Ovary (tissue), 9 donors: Measurements from ENCODE around the gene INPP5A. TPM values are rescaled to one million over a fixed set of nuclear protein-coding genes. Genes with fewer than 3 reads are reported as not detected.
A peak's percentile ranks its signal among the peaks of the same experiment; 100 is the strongest.

Experiments used
- DNase-seq, 5 donors: peaks; one replicate each; pipeline ENCODE4 v3.0.0-alpha.2; 2019 to 2020
- H3K27ac ChIP-seq, 2 donors: fragments of 200-600 bp; one replicate each; pipeline versions ENCODE4 v1.5.1 to v1.8.0; 2019 to 2022
- H3K27me3 ChIP-seq: fragments of 200-600 bp; one replicate; pipeline ENCODE4 v1.8.0; 2022
- H3K36me3 ChIP-seq: fragments of 200-600 bp; sonication (generic); one replicate; pipeline ENCODE4 v1.5.1; 2019
- H3K4me1 ChIP-seq: one replicate; pipeline ENCODE4 v1.8.1; 2013; ENCODE audit warnings: mild to moderate bottlenecking, moderate library complexity; ENCODE audit not compliant: insufficient read depth
- H3K4me3 ChIP-seq: fragments of 200-600 bp; sonication (generic); one replicate; pipeline ENCODE4 v1.5.1; 2017
- H3K9me3 ChIP-seq, 2 donors: fragments of 200-600 bp in 1 of 2; sonication (generic) in 1 of 2; one replicate each; pipeline versions ENCODE4 v1.5.1 to v1.8.1; 2013 to 2019; ENCODE audit warnings: mild to moderate bottlenecking in 1 of 2, moderate library complexity in 1 of 2
- CTCF ChIP-seq, 3 donors: fragments of 450-650 bp in 2 of 3; fragments of 200-600 bp in 1 of 3; IDR thresholded peaks; one replicate each; pipeline versions ENCODE4 v1.5.1 to v1.8.0; 2016 to 2022; ENCODE audit warnings: antibody characterized with exemption in 3 of 3, mild to moderate bottlenecking in 1 of 3
- EP300 ChIP-seq: sonication (generic); formaldehyde crosslinking; IDR thresholded peaks from one replicate; pipeline ENCODE4 v1.6.1; 2017; ENCODE audit warnings: antibody characterized with exemption
- POLR2A ChIP-seq: fragments of 450-650 bp; IDR thresholded peaks from one replicate; pipeline ENCODE4 v1.6.1; 2017; ENCODE audit warnings: antibody characterized with exemption, mild to moderate bottlenecking, moderate library complexity
- whole genome bisulfite sequencing, 3 donors: extraction: QIAGEN DNeasy Blood & Tissue Kit in 1 of 3; methylation state at CpG; one replicate each; pipeline versions ENCODE4 v1.1.5 to v1.1.7; 2013 to 2017; 5-methylcytosine and 5-hydroxymethylcytosine counted together
- intact Hi-C, 4 donors: fragments of 100-400 bp; cut with DNase I; formaldehyde crosslinking; loops; one replicate each; pipeline versions ENCODE4 v1.11.0 to v1.15.1; 2022 to 2023
- polyA plus RNA-seq, 2 donors: library from polyadenylated mRNA; stranded (reverse); fragments of 200-250 nt in 1 of 2; fragments of 350-450 nt in 1 of 2; fragmentation: Illumina TruSeq in 1 of 2; extraction: RNeasy Lipid Tissue Mini Kit (QIAGEN cat#74804) in 1 of 2; gene quantifications; one replicate each; pipeline ENCODE4 v1.2.3, GENCODE V29; 2013 to 2014
- total RNA-seq, 7 donors: library from RNA; depleted of rRNA in 2 of 7; stranded (reverse); fragments of >200 nt in 2 of 7; fragmentation: NEBNext Ultra II Directional in 3 of 7; extraction: Animal tissue kit (Norgen Biotek cat#: 25700) in 3 of 7; gene quantifications; one replicate each; pipeline versions ENCODE4 v1.1.0 to v1.2.4, GENCODE V29; 2016 to 2023
- donor health status: DM: no; HTN: no; CAD: no; lungs with moderate emphysema.
- donor health status: DM: no; HTN: no; CAD: no.
- donor health status: Bipolar disorder and iron deficiency.
- donor health status: DM: yes; HTN: yes; CAD: no.
- donor health status: DM: no; HTN: no; CAD: no.
- donor health status: DM: yes; HTN: yes; CAD: no.

Gene INPP5A
- total and polyA plus RNA-seq, 9 donors, result 19.8 to 41.2 (median 35.3) TPM

GRCh38 chr10:132554053-132554990 is 16.7 kb downstream of the INPP5A start:
- Histone ChIP-seq H3K9me3 (no peaks in the 10 kb centered on the region), H3K27ac (no peak overlapping the region), H3K36me3 (no peaks in the 10 kb centered on the region), H3K27me3 (no peaks in the 10 kb centered on the region), H3K4me1 (peaks cover 18% of the 10 kb centered on the region), H3K4me3 (no peak overlapping the region)
- DNase-seq, result peak in 2 of 5 donors; percentile 14 to 24
- TF ChIP-seq POLR2A (no peak), EP300 (no peak), CTCF (IDR thresholded peaks at IDR 0.05) (no peak)
- WGBS, 3 donors, result 95 to 97% (median 95%) methylated on average over 19 of the region's 19 CpGs
- intact Hi-C loops, result no loop called here

GRCh38 chr10:132554991-132555647 is 17.5 kb downstream of the INPP5A start:
- intact Hi-C loops, result no loop called here
- 76 to 85% (median 83%) methylated on average over 18 of the region's 18 CpGs for WGBS, 3 donors
- no peak for TF ChIP-seq POLR2A
- TF ChIP-seq CTCF (IDR thresholded peaks at IDR 0.05), result no peak
- TF ChIP-seq EP300, result no peak
- Histone ChIP-seq H3K4me3 (no peak overlapping the region), H3K9me3 (no peaks in the 10 kb centered on the region), H3K27me3 (no peaks in the 10 kb centered on the region), H3K4me1 (peaks cover 17% of the 10 kb centered on the region), H3K27ac (no peak overlapping the region), H3K36me3 (no peaks in the 10 kb centered on the region)
- DNase-seq, result peak in 3 of 5 donors; percentile 13 to 30 (median 21)

GRCh38 chr10:132555648-132556575 is 18.3 kb downstream of the INPP5A start:
- H3K9me3 ChIP-seq, result no peaks in the 10 kb centered on the region
- TF ChIP-seq POLR2A (no peak), EP300 (no peak), CTCF (IDR thresholded peaks at IDR 0.05) (no peak)
- H3K27ac ChIP-seq, result no peak overlapping the region
- no peaks in the 10 kb centered on the region for H3K36me3 ChIP-seq
- DNase-seq, result peak in 2 of 5 donors; percentile 6 to 15
- H3K4me3 ChIP-seq, result no peak overlapping the region
- H3K4me1 ChIP-seq, result peaks cover 12% of the 10 kb centered on the region
- intact Hi-C loops, result no loop called here
- 79 to 83% (median 82%) methylated on average over 16 to 22 of the region's 22 CpGs for WGBS, 3 donors
- no peaks in the 10 kb centered on the region for H3K27me3 ChIP-seq

- H3K4me3 ChIP-seq, result no peak overlapping the region
- H3K27me3 ChIP-seq, result no peaks in the 10 kb centered on the region
- intact Hi-C loops, result no loop called here
- no peaks in the 10 kb centered on the region for H3K36me3 ChIP-seq
- 91 to 95% (median 93%) methylated on average over 18 of the region's 18 CpGs for WGBS, 3 donors
- DNase-seq, result peak in 1 of 5 donors; percentile 12
- TF ChIP-seq CTCF (IDR thresholded peaks at IDR 0.05) (no peak), EP300 (no peak), POLR2A (no peak)
- H3K9me3 ChIP-seq, result no peaks in the 10 kb centered on the region
- H3K27ac ChIP-seq, result no peak overlapping the region
- H3K4me1 ChIP-seq, result peaks cover 10% of the 10 kb centered on the region
These were observed 19.4 kb downstream of the INPP5A start for GRCh38 chr10:132556994-132557441.
